GM12892 (cell line): ENCODE data around the gene AMBRA1.
"Not testable (repeated sequence)": the region's sequence is repeated elsewhere in the genome, so short reads cannot be mapped to it uniquely, and the experiment has no call there.

Experiments
- DNase-seq: peaks from one replicate; pipeline ENCODE4 v3.0.0; 2011; ENCODE audit not compliant: insufficient read length
- FAIRE-seq: peaks from 2 replicates; lab custom pipeline; 2011; peaks lifted over from hg19 to GRCh38; lab: Jason Lieb, UNC
- POLR2A ChIP-seq: IDR thresholded peaks from 2 replicates; pipeline ENCODE4 v1.6.1; 2011; ENCODE audit warnings: low read depth, low read length, control low read depth
- POLR2AphosphoS5 ChIP-seq: IDR thresholded peaks from 2 replicates; pipeline ENCODE4 v1.6.1; 2011; ENCODE audit warnings: low read depth, low read length, control low read depth
- TAF1 ChIP-seq: IDR thresholded peaks from 2 replicates; pipeline ENCODE4 v1.6.1; 2011; ENCODE audit warnings: low read depth, mild to moderate bottlenecking, control low read depth, low read length, borderline replicate concordance

AMBRA1 gene

DNA sequence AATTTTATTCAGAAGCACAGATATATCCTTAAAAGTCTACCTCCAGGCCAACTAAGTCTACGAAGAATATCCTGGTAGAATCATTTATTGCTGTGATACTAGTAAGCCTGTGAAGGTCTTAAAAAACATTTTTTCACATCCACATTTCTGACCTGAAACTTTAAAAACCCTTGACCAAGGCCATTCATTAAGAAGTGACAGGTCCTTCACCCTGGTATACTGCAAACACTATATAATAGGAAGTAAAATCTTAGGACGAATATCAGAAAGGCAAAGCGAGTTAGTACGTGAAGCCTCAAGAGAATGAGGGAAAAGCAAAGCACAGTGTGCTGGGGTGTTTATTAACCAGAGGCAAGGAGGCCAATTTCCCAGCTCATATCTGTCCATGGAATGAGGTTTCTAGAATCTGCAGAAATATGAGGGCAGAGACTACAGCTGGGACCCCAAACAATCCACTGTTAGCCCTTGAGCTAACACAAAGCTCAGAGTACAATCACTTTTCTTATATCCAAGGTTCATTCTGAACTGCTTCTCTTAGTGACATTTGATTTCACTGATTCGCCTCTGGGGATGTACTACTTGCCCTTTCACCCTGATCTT lies 71.0 kb downstream of the AMBRA1 start:
- FAIRE-seq (peak; percentile 42), DNase-seq (no peak)
- no peak for TF ChIP-seq TAF1
- TF ChIP-seq POLR2AphosphoS5, result no peak
- TF ChIP-seq POLR2A, result no peak

DNA sequence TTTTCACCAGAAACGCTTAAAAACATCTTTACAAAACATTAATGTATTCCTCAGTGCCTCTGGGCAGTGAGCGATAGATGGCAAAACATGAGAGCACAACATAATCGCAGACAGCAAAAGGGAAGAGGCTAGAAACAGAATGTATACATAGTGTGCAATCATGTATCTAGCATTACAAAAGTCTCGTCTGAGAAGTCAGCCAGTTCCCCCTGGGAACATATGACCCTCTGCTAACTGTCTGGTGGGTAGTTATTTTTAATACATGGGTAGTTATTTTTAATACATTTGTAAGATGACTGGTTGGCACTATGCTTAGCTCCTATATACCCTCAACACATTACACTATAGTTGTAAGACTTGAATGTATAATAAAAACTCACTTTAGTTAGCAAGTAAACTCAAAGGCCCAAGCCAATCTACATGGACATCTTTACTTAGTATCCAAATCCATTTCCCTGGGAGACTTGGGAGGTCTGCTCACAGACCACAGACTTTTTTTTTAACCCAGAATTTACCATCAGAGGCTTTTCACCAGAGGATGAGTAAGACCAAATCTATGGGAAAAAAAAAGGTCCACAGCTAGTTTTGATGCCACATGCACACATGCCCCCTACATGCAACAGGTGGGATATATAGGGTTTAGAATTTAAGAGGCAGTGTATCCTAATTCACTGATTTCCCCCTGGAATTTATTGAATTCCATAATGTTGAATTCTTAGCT lies 71.7 kb downstream of the AMBRA1 start:
- no peak for TF ChIP-seq POLR2A
- TF ChIP-seq POLR2AphosphoS5, result no peak
- FAIRE-seq, result no peak
- no peak for DNase-seq

DNA sequence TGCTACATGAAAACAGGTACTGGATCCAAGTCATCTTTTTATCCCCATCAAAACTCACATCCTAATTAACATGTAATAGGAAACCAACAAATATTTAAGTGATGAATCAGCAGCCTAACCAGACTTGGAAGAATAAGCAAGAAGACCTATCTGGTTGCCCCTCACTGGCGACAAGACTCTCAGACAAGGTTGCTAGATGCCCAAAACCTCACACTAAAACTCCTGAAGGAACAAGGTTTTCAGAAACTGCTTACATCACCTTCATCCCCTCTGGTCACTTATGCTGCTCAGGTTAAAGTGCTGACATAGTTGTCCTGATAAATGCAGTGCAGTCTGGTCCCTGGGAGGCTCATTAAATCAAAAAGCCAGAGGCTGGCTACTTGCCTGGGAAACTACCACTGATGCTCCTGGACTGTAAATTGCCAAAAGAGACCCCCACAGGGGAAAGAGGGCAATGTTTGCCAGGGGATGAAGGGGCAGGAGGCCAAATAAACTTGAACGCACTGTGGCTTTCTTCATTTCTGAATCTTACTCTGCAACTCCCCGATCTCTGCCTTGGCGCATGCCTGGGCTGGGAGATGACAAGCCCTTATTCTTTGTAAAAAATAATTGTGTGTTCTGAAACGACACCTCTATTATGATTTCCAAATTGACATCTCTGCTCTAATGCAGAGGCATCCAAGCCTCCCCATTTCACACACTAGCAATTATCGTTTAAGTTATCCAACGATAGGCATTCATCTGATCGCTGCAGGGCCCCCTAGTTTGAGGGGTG lies 72.7 kb downstream of the AMBRA1 start:
- TF ChIP-seq POLR2A (no peak), POLR2AphosphoS5 (no peak), TAF1 (no peak)
- DNase-seq (no peak), FAIRE-seq (no peak)

DNA sequence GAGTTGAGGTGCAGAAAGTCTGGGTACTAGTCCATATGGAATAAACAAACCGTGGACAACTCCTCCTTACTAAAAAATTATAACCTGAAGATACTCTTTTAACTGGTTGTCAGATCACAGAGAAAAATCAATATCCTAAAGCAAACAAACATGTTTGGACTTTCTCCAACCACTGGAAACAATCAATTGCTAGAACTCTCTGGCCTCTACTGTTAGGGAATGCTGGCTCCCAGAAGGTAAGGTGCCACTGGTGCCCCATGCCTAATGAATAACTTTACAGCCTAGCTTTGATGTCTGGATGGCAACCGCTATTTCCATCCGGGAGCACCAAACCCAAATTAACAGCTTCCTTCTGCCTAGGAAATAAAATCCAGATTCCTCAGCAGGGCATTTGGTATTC lies 74.5 kb downstream of the AMBRA1 start:
- FAIRE-seq, result no peak

DNA sequence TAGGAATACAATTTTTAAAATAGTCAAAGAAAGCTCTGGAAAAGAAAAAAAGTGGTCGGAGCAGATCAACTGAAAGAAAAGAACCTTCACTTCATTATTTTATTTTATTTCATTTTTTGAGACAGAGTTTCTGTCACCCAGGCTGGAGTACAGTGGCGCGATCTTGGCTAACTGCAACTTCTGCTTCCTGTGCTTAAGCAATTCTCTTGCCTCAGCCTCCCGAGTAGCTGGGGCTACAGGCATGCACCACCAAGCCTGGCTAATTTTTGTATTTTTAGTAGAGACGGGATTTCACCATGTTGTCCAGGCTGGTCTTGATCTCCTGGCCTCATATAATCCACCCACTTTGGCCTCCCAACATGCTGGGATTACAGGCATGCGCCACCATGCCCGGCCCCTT lies 74.9 kb downstream of the AMBRA1 start:
- DNase-seq, FAIRE-seq: not testable (repeated sequence)

More for the DNA sequence above, 74.5 kb downstream of the AMBRA1 start:
- no peak for DNase-seq
- no peak for TF ChIP-seq POLR2AphosphoS5
- no peak for TF ChIP-seq TAF1
- no peak for TF ChIP-seq POLR2A

DNA sequence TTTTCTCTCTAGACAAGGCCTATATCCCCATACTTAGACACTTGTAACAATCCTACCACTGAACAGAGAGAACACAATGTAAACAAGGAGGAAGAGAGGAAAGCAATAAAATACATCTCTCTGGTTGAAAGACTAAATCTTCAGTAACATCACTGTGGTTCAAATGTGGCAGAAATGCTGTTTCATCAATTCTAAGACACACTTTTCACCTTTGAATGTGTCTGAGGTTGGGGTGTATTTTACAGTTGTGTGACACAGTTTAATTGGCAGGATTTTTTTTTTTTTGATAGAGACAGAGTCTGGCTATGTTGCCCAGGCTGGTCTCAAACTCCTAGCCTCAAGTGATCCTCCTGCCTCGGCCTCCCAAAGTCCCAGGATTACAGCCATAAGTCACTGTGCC lies 79.5 kb downstream of the AMBRA1 start:
- TF ChIP-seq TAF1 (no peak), POLR2A (no peak), POLR2AphosphoS5 (no peak)
- FAIRE-seq (no peak), DNase-seq (no peak)

DNA sequence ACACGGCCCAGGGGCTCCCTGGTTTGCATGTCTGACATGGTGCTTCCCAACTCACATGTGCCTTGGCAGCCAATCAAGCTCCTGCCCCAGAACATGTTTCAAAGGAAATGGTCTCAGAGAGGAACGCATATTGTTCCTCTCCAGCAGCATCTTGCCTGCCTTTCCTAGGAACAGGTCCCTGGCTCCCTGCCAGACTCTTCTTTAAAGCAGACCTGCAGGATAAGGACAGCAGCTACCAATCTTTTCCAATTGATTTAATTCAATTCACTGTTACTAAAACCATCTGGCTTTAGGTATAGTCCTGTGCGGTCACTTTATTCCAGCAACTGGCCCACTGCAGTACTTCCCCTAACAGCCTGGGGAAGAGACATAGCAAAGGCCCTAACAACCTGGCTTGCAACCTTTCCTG lies 79.9 kb downstream of the AMBRA1 start:
- TF ChIP-seq TAF1 (no peak), POLR2A (no peak), POLR2AphosphoS5 (no peak)
- DNase-seq (no peak), FAIRE-seq (no peak)

DNA sequence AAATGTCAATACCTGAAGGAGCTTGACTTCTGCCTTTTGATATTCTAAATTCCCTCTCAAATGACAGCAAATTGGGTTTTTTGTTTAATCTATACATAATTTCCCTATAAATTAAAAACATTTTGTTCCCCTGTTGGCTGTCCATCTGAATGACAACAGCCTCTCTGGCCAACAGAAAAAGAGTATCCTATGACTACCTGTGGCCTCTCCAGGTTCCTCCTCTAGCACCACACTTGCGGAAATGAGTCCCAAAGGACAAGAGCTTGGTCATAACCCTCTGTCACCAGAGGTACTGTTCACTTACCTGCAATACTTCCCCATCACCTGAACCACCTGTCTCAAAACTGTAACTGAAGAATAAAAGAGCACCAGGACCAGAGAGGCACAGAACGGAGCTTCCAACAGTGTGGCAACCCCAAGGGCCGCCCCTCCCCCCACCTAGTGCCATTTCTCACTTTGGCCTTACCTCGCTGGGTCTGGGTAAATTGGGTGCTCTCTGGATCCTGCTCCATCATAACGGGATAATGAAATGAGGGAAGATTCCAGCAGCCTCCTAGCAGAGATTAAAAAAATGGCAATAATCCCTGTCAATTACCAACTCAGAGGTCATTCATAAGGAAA lies 81.5 kb downstream of the AMBRA1 start:
- no peak for FAIRE-seq
- TF ChIP-seq TAF1 (no peak), POLR2AphosphoS5 (no peak), POLR2A (no peak)

DNA sequence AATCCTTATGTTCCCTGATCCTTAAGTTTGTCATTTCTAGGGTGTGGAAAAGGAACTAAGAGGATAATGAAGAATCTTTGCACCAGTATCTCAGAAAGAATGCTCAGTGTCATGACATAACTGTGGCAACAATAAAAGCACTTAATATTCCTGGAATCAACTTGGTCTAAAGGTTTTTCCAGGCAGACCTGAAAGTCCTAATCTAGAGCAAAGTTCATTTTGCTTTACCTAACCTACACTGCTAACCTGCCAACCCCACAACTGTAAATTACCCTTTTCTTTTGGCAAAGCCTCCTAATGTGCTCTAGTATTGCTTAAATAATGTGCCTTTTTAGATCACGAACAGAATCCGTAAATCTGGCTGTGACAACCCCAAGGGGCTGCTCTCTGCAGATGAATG lies 82.5 kb downstream of the AMBRA1 start:
- no peak for TF ChIP-seq POLR2A
- no peak for TF ChIP-seq TAF1
- TF ChIP-seq POLR2AphosphoS5, result no peak
- no peak for DNase-seq
- no peak for FAIRE-seq

More for the DNA sequence above, 81.5 kb downstream of the AMBRA1 start:
- DNase-seq, result no peak

DNA sequence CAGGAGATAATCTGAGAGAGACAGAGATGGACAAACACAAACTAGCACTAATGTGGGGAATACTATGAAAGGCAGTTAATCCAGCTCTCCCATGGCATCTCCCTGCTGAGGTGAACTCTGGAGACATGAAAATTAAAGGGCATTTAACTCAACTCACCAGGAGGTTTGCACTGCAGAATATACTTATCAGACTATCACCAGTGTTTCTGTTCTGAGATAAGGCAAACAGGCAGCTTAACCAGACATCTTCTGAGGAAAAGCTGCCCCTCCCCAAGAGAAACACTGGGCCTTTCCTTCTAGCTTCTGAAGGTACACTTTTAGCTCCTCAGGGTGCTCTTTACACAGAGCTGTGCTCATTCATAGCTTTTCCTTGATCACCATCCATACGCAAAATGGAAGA lies 85.5 kb downstream of the AMBRA1 start:
- TF ChIP-seq POLR2A (no peak), TAF1 (no peak), POLR2AphosphoS5 (no peak)
- no peak for FAIRE-seq
- no peak for DNase-seq

DNA sequence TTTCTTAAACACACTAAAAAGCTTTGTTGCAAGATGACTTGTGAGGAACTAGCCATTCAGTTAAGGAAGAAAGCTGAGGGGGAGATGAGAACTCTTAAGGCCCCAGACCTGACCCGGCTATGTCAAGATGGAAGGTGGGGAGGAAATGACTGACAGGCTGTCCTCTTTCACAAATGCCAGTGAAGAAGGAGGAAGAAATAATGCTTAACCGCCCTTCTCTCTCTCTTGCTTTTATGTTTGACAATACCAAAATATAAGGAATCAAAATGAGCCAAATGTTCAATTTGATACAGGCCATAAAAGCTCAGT lies 87.4 kb downstream of the AMBRA1 start:
- DNase-seq, result no peak

DNA sequence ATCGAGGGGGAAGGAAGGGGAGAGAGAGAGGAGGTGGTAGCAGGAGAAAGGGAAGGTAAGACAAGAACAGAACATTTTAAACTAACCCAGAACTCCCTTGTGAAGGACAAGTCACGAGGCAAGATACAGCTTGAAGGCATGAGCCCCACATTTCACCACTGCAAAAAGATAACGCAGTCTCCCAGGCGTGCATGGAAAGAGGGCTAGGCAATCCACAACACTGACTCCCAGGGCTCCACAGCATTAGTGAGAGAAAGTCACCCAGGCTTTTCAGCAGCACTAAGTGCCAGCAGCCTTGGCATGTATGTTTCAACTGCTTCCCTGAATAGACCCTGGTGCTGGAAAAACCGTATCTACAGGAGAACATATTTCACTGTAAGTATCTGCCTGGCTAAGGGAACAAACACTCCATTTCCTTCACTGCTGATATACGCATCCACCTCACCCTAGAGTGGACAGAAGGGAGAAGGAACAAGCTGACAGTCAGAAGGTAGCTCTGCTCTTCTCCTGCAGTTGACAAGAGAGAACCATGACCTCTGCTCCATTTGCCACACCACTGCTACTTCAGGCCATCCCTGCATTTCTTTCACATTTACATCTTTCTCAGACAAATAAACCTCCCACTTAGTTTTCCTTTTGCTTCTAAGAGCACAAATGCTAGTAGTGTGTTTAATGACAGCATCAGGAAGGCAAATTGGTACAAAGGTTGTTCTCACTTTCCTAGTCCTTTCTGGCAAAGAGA lies 87.9 kb downstream of the AMBRA1 start:
- DNase-seq (no peak), FAIRE-seq (peak; percentile 78)
- TF ChIP-seq POLR2AphosphoS5 (no peak), POLR2A (no peak), TAF1 (no peak)

More for the DNA sequence above, 87.4 kb downstream of the AMBRA1 start:
- no peak for FAIRE-seq
- TF ChIP-seq POLR2A, result no peak
- TF ChIP-seq POLR2AphosphoS5, result no peak
- TF ChIP-seq TAF1, result no peak
